GM12873 (cell line): Measurements from ENCODE around the gene SLC22A2.

Experiments used
- TF ChIP-seq, protein P1 (sequence below): IDR thresholded peaks from 2 replicates; pipeline ENCODE4 v1.5.1; 2012; ENCODE audit warnings: low read depth, mild to moderate bottlenecking, moderate library complexity, low read length, control low read depth; ENCODE audit not compliant: insufficient read depth; ENCODE audit errors: missing control alignments

The SLC22A2 gene

DNA sequence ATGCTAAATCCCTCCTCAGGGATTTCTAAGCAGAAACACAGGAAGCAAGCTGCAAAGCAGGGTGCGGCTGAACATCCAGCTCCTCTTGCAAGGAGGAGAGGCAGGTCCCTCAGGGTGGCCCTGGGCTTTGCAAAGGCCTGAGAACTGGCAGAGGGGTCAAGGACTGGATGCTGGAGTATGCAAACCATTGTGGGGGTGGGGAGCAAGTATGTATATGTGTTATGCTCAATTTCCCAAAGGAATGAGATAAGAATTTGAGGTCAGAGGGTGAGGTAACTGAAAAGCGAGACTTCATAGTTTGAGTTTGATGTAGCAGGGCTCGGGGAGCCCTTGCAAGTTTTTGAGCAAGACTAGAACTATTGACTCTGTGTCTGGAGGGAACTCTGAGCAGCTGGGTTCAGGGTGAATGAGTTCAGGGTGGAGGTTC is 11.2 kb downstream of the SLC22A2 start:
- TF ChIP-seq, protein P1, sequence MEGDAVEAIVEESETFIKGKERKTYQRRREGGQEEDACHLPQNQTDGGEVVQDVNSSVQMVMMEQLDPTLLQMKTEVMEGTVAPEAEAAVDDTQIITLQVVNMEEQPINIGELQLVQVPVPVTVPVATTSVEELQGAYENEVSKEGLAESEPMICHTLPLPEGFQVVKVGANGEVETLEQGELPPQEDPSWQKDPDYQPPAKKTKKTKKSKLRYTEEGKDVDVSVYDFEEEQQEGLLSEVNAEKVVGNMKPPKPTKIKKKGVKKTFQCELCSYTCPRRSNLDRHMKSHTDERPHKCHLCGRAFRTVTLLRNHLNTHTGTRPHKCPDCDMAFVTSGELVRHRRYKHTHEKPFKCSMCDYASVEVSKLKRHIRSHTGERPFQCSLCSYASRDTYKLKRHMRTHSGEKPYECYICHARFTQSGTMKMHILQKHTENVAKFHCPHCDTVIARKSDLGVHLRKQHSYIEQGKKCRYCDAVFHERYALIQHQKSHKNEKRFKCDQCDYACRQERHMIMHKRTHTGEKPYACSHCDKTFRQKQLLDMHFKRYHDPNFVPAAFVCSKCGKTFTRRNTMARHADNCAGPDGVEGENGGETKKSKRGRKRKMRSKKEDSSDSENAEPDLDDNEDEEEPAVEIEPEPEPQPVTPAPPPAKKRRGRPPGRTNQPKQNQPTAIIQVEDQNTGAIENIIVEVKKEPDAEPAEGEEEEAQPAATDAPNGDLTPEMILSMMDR, result no peak

DNA sequence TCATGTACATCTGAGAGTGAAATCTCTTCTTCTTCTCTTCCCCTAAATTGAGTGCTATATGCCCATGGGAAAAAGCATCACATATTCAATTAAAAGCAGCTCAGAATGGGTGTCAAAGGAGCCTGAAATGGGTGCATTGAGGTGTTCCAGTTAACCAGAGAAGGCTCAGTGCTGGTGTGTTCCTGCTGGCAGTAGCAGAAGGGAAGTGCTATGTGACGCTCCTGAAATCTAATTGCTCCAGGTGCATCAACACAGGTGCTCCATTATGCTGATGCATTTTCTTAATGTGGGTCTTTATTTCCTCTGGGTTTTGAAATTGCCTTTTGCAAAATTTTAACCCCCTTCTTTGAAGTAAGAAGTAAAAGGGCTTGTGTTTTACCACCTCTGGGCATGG is 17.9 kb downstream of the SLC22A2 start:
- TF ChIP-seq, protein P1, result no peak

DNA sequence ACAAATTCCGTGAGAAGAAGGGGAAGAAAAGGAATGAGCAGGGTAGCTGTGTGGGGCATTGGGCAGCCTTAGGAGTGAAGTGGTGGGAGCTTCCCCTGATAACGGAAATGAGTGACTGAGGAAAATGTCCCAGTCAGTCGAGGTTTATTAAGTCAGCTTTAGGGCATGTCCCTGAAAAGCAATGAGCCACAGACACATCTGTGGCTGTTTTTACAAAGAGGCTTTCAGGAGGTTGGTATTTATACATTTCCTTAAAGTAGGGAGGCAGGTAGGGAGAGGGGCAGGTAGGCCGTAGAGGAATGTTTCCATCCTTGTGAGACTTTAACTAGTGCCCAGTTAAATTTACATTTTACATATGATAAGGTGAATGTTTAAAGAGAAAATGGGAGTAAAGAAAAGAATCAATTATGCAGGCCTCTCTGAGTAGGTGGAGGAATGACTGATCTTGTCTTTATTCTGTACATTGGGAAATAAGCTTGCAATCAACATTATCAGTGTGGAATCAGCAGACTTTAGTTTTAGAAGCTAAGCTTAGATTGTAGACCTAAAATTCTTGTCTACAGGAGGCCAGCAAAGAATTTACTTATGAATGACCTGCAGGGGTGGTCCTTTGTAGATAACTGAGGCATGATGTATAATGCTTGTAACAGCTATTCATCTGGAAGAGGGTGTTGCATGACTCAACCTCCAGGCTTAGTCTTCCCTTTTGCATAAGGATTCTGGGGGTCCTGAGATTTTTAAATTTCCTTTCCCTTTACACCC is 18.5 kb downstream of the SLC22A2 start:
- TF ChIP-seq, protein P1, result no peak

DNA sequence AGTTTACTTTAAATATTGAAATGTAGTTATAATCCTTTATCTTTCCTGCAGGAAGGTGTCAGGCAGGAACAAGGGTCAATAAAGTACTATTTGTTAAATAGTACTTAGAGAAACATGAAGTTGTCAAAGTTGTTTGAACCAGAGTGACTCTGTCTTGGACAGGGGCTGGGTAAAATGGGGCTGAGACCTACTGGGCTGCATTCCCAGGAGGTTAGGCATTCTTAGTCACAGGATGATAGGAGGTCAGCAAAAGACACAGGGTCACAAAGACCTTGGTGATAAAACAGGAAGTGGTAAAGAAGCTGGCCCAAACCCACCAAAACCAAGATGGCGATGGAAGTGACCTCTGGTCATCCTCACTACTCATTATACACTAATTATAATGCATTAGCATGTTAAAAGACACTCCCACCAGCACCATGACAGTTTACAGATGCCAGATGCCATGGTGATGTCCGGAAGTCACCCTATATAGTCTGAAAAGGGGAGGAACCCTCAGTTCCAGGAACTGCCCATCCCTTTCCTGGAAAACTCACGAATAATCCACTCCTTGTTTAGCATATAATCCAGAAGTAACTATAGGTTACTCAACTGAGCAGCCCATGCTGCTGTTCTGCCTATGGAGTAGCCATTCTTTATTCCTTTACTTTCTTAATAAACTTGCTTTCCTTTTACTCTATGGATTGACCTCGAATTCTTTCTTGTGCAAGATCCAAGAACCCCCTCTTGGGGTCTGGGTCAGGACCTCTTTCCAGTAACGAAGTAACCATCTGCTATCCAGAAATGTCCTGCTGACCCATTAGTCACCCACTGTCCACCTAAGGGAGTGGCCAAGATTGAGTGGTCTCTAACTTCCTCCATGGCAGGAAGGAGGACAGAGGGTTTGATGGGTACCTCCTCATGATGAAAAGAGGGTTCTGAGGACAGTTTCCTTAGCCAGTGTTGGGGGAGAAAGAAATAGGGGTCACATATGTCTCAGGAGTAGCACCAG is 19.6 kb downstream of the SLC22A2 start:
- TF ChIP-seq, protein P1, result no peak

DNA sequence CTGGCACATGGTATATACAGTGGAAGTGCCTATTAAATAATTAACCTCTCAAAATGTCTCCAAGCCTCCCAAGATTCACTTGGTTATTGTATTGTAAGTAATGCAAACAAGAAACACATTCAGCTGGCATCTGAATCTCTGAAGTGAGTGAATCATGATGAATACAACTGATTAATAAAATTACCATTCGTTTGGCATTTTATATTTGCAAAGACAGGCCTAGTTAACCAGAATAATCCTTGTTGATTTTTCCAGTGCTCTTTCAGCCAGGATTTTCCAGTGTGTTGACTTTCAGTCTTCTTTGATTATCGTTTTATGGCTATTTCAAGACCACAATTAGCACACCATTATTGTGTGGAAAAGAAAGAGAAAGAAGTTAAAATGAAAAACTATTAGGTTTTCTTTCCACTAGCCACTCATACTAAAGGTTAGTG is 20.3 kb downstream of the SLC22A2 start:
- TF ChIP-seq, protein P1, result no peak

DNA sequence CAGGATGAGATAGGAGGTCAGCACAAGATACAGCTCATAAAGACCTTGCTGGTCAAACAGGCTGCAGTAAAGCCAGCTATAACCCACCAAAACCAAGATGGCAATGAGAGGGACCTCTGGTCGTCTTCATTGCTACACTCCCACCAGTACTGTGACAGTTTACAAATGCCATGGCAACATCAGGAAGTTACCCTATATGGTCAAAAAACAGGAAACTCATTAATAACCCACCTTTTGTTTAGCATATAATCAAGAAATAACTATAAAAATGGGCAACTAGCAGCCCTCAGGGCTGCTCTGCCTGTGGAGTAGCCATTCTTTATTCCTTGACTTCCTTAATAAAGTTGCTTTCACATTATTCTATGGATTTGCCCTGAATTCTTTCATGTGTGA is 30.9 kb downstream of the SLC22A2 start:
- TF ChIP-seq, protein P1, result no peak

DNA sequence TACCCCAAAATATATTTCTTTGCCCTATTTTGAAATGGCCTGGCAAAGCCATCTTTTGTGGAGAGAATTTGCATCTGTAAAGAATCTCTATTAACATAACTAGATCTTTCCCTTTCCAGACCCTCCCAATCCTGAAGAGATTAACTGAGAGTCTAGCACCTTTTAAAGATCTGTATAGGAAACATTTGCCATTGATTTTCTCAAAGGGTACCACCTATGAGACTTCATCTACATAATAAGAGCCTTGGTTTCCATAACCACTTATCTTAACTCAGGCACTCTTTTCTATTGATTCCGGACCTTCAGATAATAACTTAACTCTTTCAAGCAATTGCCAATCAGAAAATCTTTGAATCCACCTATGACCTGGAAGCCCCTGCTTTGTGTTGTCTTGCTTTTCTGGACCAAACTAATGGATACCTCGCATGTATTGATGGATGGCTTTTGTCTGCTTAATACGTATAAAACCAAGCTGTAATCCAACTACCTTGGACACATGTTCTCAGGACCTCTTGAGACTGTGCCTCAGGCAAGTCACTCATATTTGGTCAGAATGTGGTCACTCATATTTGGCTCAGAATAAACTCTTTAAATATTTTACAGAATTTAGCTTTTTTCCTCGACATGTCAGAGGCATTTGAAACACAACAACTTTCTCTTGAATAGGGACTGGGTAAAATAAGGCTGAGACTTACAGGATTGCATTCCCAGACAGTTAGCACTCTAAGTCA is 31.4 kb downstream of the SLC22A2 start:
- TF ChIP-seq, protein P1, result no peak
